ENCODE results near the gene ABCA5. TPM values are rescaled to one million over a fixed set of nuclear protein-coding genes. Genes with fewer than 3 reads are reported as not detected.

The ABCA5 gene
- total and polyA plus RNA-seq, 9 of the 15 experiments (the other 6 are each of a cell fraction or from before 2014, with no cell fraction given) = 0.74 to 2.3 (median 1.4) TPM

- DNase-seq (ENCODE audit: extremely low read depth in 1 of 4, low spot score in 3 of 4) = no peak
- Histone ChIP-seq H3K4me3 (no peak overlapping the region), H3K9me1 (ENCODE audit: control insufficient read depth, insufficient read depth, low read length) (no peaks in the 10 kb centered on the region), H3K36me3 (ENCODE audit: control insufficient read depth, insufficient read depth, low read length) (no peaks in the 10 kb centered on the region), H3K4me2 (ENCODE audit: insufficient read depth, low read length) (no peak overlapping the region), H3K4me1 (replicated peaks in 1 of 2; ENCODE audit: control insufficient read depth in 2 of 2, insufficient read depth in 2 of 2, low read length in 2 of 2) (peaks cover 0 to 3% of the 10 kb centered on the region in 2 experiments; a peak in 2 of 5 replicates), H3K27me3 (ENCODE audit: control insufficient read depth in 2 of 2, insufficient read depth in 2 of 2, low read length in 2 of 2) (no peaks in the 10 kb centered on the region), H3K27ac (ENCODE audit: extremely low read depth, low read depth, low read length) (no peak overlapping the region), H3K9ac (ENCODE audit: insufficient read depth in 1 of 2, low read depth in 2 of 2, low read length in 2 of 2) (no peak overlapping the region), H3K9me3 (replicated peaks; ENCODE audit: control insufficient read depth, insufficient read depth, low read depth, low read length) (no peaks in the 10 kb centered on the region), H4K20me1 (replicated peaks; ENCODE audit: control insufficient read depth, insufficient read depth, low read length) (no peaks in the 10 kb centered on the region), H3K79me2 (ENCODE audit: control insufficient read depth, insufficient read depth, low read length) (no peaks in the 10 kb centered on the region), H2AFZ (ENCODE audit: low read depth, low read length) (no peak overlapping the region)
- ChIA-PET POLR2A (no interaction called here), CTCF (ENCODE audit: low intra/inter-chr PET ratio) (interaction anchor here (0.5 to 0.8 kb wide), 2 partner anchors 62 to 458 kb away, joined by 3 to 5 read pairs; no protein-coding TSS in a partner anchor)
- ATAC-seq = no peak
- no TSS peak for BruUV-seq (replicated peaks)
- intact Hi-C loops (cut with micrococcal nuclease) (no loop called here), in situ Hi-C loops (cut with MboI) (loop anchor here (5.0 to 25.0 kb wide), 2 partner anchors 160 to 270 kb away; partner anchors contain the start of gene ABCA8)
- TF ChIP-seq HIVEP1 (CRISPR knock-in tag; IDR thresholded peaks at IDR 0.05) = no peak
- TF ChIP-seq IFI16 (CRISPR knock-in tag; IDR thresholded peaks at IDR 0.05) = no peak
- TF ChIP-seq SMAD4 (CRISPR knock-in tag; conservative IDR thresholded peaks at IDR 0.05) = no peak
- no peak for TF ChIP-seq MCM2 (IDR thresholded peaks at IDR 0.05; ENCODE audit: low read depth)
- TF ChIP-seq UBTF (IDR thresholded peaks at IDR 0.05; ENCODE audit: borderline replicate concordance in 1 of 2, low read depth in 2 of 2, low read length in 2 of 2) = no peak
- no peak for TF ChIP-seq BCOR (IDR thresholded peaks at IDR 0.05)
- no peak for TF ChIP-seq ZNF436 (CRISPR knock-in tag; IDR thresholded peaks at IDR 0.05)
- no peak for TF ChIP-seq EP400 (IDR thresholded peaks at IDR 0.05)
- no peak for TF ChIP-seq ATF1 (CRISPR knock-in tag; IDR thresholded peaks at IDR 0.05)
- TF ChIP-seq ATF1 (tag; IDR thresholded peaks at IDR 0.05) = no peak
- no peak for TF ChIP-seq SMAD1 (IDR thresholded peaks at IDR 0.05; ENCODE audit: low read depth, low read length, partially characterized antibody)
- TF ChIP-seq POLR2AphosphoS5 (IDR thresholded peaks at IDR 0.05; ENCODE audit: control insufficient read depth, insufficient read depth, low read depth, low read length) = no peak
- TF ChIP-seq SIX5 (IDR thresholded peaks at IDR 0.05; ENCODE audit: borderline replicate concordance in 1 of 2, insufficient read depth in 1 of 2, low read depth in 1 of 2, low read length in 2 of 2) = no peak
- TF ChIP-seq MEIS2 (IDR thresholded peaks at IDR 0.05; ENCODE audit: partially characterized antibody) = no peak
- TF ChIP-seq ARID1B (IDR thresholded peaks at IDR 0.05) = no peak
- no peak for TF ChIP-seq MCM5 (IDR thresholded peaks at IDR 0.05; ENCODE audit: low read depth)
- TF ChIP-seq ZNF780A (CRISPR knock-in tag; IDR thresholded peaks at IDR 0.05) = no peak
- FAIRE-seq = no peak
These were observed 94.3 kb downstream of the ABCA5 start for GRCh38 chr17:69232650-69233049.
